ENCODE results near the gene RGS14. TPM values are rescaled to one million over a fixed set of nuclear protein-coding genes. Genes with fewer than 3 reads are reported as not detected.

RGS14 gene
- total RNA-seq, 1 donor from 2014 or later: 4.5 TPM

DNA sequence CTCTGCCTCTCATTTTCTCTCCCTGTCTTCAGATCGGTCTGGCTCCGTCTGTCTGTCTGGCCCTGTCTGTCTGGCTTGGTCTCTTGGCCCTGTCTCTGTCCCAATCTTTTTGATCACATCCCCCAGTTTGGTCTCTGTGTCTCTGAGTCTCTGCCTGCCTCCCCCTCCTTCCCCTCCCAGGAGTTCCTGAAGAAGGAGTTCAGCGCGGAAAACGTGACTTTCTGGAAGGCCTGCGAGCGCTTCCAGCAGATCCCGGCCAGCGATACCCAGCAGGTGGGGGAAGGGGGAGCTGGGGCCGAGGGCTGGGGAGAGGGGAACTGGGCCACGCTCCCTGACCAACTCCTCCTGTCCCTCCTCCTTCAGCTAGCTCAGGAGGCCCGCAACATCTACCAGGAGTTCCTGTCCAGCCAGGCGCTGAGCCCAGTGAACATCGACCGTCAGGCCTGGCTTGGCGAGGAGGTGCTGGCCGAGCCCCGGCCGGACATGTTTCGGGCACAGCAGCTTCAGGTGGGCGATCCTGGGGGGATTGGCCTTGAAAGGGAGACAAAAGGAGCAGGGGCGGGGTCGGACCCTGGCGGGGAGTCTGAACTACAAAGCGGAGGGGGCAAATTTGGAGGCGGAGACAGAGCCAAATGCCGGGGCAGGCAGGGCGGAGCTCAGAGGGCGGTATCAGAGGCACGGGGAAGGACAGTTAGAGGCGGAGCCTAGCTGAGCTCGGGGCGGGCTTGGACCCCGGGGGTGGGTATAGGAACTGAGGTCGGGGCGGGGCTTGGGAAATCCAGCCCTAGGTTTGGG, 9.0 kb downstream of the RGS14 start:
- peak overlapping the region; percentile 71 to 78 for H3K27ac ChIP-seq
- peaks cover 7 to 18% of the 10 kb centered on the region in 2 donors for H3K4me1 ChIP-seq
- TF ChIP-seq, protein P1, sequence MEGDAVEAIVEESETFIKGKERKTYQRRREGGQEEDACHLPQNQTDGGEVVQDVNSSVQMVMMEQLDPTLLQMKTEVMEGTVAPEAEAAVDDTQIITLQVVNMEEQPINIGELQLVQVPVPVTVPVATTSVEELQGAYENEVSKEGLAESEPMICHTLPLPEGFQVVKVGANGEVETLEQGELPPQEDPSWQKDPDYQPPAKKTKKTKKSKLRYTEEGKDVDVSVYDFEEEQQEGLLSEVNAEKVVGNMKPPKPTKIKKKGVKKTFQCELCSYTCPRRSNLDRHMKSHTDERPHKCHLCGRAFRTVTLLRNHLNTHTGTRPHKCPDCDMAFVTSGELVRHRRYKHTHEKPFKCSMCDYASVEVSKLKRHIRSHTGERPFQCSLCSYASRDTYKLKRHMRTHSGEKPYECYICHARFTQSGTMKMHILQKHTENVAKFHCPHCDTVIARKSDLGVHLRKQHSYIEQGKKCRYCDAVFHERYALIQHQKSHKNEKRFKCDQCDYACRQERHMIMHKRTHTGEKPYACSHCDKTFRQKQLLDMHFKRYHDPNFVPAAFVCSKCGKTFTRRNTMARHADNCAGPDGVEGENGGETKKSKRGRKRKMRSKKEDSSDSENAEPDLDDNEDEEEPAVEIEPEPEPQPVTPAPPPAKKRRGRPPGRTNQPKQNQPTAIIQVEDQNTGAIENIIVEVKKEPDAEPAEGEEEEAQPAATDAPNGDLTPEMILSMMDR (IDR thresholded peaks at IDR 0.05): no peak
- intact Hi-C loops (cut with DNase I): loop anchor here (1.0 to 2.0 kb wide), 2 partner anchors 15 to 60 kb away; partner anchors contain the start of genes GRK6 and LMAN2
- H3K27me3 ChIP-seq: no peaks in the 10 kb centered on the region
- no peaks in the 10 kb centered on the region for H3K9me3 ChIP-seq
- no peaks in the 10 kb centered on the region for H3K36me3 ChIP-seq
- peak; percentile 63 to 94 for DNase-seq (ENCODE audit: low spot score in 2 of 2)
- H3K4me3 ChIP-seq: peak overlapping the region; percentile 41 to 62

DNA sequence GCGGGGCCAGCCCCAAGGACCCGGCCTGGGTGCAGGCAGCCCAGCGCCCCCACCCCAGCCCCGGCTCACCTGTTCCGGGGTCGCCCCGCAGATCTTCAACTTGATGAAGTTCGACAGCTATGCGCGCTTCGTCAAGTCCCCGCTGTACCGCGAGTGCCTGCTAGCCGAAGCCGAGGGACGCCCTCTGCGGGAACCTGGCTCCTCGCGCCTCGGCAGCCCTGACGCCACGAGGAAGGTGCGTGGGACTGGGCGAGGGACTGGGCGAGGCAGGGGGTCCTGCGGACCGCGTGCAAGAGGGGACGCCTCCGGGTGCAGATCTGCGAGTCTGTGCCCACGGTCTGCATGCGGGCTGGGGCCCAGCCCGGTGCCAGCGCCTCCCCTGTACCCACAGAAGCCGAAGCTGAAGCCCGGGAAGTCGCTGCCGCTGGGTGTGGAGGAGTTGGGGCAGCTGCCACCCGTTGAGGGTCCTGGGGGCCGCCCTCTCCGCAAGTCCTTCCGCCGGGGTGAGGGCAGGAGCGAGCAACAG, 9.7 kb downstream of the RGS14 start:
- no peaks in the 10 kb centered on the region for H3K27me3 ChIP-seq
- H3K36me3 ChIP-seq: no peaks in the 10 kb centered on the region
- peak overlapping the region; percentile 71 to 78 for H3K27ac ChIP-seq
- DNase-seq (ENCODE audit: low spot score in 2 of 2): no peak
- H3K4me1 ChIP-seq: peaks cover 7 to 18% of the 10 kb centered on the region in 2 donors
- TF ChIP-seq, protein P1 (IDR thresholded peaks at IDR 0.05): peak in 1 of 3 experiments; percentile 12
- H3K4me3 ChIP-seq: peak overlapping the region; percentile 41 to 62
- intact Hi-C loops (cut with DNase I): loop anchor here (2.0 kb wide), 1 partner anchor 59 kb away; the partner anchor contains the start of gene GRK6
- no peaks in the 10 kb centered on the region for H3K9me3 ChIP-seq

DNA sequence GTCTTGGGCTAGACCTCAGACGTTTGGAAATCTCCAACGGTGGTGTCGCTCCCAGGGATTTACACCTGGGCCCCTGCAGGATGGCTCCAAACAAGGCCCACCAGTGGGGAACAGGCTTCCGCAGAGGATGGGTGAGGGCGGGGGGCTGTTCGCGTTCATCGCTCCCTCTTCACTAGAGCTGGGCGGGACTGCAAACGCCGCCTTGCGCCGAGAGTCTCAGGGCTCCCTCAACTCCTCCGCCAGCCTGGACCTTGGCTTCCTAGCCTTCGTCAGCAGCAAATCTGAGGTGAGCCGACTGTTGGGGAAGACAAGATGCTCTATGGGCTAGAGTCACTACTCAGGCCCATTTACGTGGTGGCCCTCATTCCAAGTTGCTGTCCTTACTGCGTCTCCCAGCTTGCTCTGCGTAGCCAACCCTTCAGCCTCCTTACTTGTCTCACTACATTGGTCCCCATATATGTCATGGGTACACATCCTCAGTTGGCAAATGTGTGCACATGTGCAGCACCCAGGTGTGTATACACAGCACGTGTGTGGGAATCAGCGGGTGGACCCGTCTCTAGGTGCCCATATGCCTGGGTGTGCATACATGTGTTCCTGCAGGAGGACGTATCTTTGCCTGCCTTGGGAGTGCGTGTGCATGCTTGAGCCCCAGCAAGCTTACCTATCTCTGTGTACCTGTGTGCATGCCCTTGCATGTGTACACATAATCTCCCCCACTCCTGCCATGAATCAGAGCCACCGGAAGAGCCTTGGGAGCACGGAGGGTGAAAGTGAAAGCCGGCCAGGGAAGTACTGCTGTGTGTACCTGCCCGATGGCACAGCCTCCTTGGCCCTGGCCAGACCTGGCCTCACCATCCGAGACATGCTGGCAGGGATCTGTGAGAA, 10.5 kb downstream of the RGS14 start:
- Histone ChIP-seq H3K27me3 (no peaks in the 10 kb centered on the region), H3K4me1 (peaks cover 7 to 13% of the 10 kb centered on the region in 2 donors), H3K9me3 (no peaks in the 10 kb centered on the region), H3K27ac (no peak overlapping the region), H3K36me3 (no peaks in the 10 kb centered on the region), H3K4me3 (no peak overlapping the region)
- TF ChIP-seq, protein P1 (IDR thresholded peaks at IDR 0.05): no peak
- intact Hi-C loops (cut with DNase I): loop anchor here (2.0 kb wide), 1 partner anchor 59 kb away; the partner anchor contains the start of gene GRK6
- no peak for DNase-seq (ENCODE audit: low spot score in 2 of 2)

DNA sequence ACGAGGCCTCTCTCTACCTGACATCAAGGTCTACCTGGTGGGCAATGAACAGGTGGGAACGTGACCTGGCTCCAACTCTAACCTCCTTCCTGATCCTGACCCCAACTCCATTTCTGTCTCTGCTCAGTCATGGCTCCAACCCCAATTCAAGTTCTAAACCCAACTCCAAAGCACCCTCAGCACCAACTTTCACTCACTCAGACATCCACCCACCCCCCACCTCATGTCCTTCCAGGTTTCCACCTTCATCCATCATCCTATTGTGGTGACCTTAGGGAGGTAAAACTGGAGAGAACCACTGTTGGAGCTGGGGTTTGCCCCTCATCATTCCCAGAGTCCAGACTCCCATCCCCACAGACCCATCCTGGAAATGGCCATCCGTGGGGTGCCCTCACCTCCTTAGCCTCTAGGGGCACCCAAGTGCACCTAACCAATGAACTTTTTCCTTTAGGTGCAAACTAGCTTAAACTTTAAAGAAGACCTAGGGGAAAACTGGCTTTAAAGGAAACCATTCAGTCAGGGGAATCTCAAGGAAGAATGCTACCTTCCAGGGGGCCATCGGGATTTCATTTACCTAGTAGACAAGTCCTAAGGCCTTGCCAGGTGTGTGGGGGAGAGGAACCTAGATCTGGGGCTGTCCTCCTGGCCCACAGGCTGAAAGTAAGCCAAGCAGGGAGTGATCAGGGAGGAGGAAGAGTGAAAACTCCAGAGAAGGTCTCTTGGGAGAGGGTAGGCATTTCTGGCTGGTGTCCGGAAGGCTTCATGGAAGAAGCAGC, 11.3 kb downstream of the RGS14 start:
- TF ChIP-seq, protein P1 (IDR thresholded peaks at IDR 0.05): peak in 2 of 3 experiments; percentile 50 to 55
- Histone ChIP-seq H3K27me3 (no peaks in the 10 kb centered on the region), H3K4me3 (no peak overlapping the region), H3K27ac (no peak overlapping the region), H3K9me3 (no peaks in the 10 kb centered on the region), H3K36me3 (no peaks in the 10 kb centered on the region), H3K4me1 (peaks cover 7 to 9% of the 10 kb centered on the region in 2 donors)
- intact Hi-C loops (cut with DNase I): no loop called here
- DNase-seq (ENCODE audit: low spot score in 2 of 2): no peak
